Pons (tissue), 1 donor: ENCODE measurements around the gene USP40.

ENCODE experiments used
- DNase-seq: peaks from one replicate; pipeline ENCODE4 v3.0.0-alpha.2; 2016; ENCODE audit warnings: low spot score

The USP40 gene

DNA sequence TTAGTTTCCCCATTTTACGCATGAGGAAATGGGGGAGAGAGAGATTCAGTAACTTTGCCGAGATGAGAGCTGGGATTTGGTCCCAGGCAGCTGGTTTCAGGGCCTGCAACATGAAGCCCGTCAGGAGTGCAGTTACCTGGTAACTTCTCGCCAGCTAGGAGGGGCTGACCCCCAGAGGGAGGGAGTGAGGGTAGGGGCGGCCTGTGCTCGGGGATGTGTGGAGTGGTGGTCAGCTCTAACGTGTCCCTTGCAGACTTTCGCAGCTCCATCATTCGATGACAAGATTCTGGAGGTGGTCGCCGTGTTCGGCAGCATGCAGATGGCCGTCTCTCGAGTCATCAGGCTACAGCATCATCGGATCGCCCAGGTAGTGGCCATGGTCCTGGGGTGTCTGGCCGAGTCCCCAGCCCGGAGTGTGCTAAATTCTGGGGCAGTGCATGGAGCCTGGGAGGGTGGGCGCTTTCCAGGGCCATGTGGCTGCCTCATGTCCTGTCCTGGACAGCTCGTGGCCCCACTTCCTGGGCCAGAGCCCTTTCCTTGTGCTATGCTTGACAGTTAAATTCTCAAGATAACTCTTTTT lies 108.5 kb downstream of the USP40 start:
- no peak for DNase-seq

DNA sequence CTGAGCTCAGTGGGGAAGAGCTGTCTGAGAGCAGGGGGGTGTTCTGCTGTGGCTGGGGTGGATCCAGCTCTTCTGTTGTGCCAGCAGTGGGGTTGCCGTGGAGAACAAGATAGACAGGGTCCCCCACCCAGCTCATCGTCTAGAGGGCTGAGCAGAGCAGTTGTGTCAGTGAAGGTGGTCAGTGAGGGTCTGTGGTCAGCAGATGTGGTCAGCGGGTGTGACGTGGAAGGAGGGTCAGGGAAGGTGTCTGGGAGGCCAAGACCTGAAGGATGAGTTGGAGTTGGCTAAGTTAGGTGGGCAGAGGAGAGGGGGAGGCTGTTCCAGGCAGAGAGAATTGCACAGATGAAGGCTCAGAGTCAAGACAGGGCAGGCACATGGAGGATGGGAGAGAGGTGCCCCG lies 109.2 kb downstream of the USP40 start:
- DNase-seq: no peak

DNA sequence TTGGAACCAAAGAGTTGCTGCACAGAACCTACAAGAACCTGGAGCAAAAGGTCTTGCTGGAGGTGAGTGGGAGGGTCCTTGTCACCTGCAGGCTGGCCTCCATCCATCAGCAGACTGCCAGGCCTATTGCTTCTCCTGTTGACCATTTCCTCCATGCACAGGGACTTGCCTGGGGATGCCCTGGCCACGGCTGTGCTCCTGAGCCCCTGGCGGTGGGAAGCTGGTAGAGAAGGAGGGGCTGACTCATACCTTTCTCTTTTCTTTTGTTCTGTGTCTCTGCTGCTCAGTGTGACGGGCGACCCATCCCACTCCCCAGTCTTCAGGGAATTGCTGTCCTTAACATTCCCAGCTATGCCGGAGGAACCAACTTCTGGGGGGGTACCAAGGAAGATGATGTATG lies 109.6 kb downstream of the USP40 start:
- no peak for DNase-seq

DNA sequence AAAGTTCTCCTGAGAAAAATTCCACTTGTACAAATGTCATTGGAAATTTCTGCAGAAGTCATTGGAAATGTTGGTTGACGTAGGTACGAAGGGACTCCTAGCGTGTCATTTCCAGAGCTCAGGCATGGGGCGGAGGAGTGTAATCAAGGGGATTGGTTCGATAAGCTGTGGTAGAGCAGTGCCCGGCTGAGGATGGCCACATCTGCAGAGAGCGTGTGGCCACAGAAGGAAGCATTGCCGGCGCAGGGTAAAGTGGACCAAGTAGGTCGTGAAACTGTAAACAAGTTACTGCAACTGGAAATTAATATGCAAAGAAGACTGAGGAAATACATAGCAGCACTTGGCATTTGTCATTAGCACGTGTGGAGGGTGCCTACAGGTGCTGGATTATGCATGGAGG lies 110.5 kb downstream of the USP40 start:
- no peak for DNase-seq

DNA sequence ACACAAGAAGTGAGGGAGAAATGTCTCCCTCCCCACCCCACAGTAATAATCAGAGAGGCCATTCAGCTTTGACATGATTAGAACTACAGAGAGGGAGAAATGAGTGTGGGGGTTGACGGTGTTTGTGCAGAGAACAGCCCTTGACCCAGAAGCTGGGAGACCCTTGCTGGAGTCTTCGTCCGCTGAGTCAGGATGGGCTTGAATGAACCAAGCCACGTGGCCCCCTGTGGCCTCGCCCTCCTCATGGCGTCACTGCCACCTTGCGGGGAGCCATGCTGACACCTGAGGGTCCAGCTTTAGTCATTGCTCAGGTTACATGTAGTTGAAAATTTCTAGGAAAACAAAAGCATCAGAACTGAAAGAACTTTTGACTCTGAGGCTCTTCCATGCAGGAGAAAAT lies 111.1 kb downstream of the USP40 start:
- DNase-seq: no peak

DNA sequence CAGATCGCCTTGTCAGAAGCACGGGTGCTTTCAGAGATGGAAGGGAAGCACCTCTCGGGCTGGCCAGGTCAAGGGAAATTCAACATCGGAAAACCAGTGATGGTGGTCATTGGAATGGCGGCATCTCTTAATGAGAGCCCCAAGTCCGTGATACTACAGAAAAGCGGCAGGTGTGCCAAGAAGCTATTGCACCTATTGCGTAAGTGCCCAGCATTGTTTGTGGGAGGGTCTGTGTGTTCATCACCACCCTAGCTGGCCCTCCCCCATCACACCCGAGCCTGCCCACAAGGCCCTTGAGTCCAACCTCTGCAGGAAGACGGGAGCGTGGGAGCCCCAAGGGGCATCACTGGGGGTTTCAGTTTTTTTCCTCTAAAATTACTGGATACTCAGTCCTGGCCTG lies 111.6 kb downstream of the USP40 start:
- DNase-seq: no peak

DNA sequence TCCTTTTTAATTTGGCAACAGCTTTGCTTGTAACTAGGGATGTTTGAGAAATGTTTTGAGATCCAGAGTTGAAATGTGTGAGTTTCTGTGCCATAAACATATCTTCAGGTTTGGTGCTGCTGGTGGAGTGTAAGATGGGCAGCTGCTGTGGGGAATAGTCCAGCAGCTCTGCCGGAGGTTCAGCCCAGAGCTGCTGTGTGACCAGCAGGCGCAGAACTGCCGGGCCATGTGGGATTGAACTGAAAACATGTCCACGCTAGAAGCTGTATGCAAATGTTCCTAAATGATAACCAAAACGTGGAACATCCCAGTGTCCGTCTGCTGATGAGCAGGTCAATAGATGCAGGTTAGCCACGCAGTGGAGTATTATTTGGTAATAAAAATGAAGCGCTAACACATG lies 112.7 kb downstream of the USP40 start:
- no peak for DNase-seq

DNA sequence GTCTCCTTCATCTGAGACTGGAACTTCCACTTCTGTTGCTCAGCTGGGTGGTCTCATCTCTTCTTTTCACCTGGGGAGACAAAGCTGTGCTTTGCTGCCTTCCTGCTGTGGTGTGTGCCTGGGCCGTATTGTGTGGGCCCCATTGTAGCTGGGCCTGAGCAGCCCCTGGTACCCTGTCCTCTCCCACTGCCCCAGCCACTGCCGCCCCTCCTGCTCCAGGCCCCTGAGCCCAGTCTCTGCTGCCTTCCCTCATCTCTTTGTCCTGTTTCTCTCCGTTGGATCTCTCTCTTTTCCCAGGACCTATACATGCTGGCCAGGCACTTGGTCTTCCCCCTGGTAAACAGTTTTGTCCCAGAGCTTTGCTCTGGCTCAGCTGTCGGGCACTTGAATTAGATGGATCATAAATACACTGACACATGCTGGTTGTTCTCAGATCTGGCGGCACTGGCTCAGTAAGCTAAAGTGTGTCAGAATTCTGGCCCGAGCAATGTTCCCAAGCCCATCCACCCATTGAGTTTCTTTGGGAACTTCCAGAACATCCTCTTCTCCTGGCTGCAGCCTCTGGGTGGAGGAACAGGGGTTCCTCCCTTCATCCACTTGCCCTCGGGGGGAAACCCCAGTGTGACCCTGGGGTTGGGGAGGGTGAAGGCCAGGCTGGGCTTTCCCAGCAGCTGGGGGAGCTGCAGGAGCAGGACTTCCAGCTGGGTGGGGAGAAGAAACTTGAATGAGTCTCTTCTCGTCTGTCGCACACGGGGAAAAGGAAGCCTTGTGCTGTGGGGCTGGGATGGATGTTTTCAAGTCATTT lies 113.3 kb downstream of the USP40 start:
- DNase-seq: no peak

DNA sequence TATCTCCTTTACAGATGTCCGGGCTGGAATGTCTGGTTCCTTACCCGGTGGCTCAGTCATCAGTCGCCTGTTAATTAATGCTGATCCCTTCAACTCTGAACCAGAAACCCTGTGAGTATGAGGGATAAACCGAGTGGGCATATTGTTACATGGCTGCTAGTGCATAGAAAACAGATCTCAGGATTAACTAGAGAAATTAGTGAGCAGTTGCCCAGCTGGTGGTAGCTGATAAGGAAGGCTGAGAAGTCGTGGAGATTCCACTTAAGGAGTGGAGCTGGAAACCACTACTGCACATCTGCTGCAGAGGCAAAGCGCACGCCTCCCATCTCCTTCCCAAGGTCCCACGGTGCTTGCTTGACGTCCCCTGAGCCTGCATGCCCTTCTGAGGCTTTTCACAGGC lies 114.6 kb downstream of the USP40 start:
- no peak for DNase-seq

DNA sequence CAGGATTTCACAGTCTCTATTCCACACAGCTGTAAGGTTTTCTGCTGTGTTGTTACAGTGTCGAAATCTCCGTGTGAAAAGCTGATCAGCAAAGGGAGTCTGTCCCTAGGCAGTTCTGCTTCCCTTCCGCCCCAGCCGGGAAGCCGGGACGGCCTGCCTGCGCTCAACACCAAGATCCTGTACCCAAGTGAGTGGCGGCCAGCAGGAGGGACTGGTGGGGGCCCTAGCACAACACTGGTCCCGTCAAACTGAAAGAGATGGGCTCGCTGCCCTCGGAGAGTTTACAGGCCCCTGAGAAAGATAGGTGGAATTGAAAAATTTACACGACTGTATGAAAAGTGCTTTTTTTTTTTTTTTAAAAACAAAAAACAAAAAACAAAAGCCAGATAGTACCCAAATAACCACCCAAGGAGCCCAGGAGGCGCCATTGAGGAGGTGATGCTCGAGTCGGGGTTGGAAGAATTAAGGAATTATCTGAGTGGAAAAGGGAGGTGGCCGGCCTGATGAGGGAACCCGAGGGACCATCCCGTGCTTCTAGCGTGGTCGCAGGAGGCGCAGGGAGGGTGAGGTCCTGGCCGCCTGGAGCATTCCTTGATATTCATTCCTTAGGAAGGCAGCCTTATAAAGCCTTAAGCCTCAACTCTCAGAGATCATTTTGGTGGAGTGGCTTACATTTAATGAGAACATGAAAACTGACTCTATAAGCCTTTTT lies 115.6 kb downstream of the USP40 start:
- no peak for DNase-seq

DNA sequence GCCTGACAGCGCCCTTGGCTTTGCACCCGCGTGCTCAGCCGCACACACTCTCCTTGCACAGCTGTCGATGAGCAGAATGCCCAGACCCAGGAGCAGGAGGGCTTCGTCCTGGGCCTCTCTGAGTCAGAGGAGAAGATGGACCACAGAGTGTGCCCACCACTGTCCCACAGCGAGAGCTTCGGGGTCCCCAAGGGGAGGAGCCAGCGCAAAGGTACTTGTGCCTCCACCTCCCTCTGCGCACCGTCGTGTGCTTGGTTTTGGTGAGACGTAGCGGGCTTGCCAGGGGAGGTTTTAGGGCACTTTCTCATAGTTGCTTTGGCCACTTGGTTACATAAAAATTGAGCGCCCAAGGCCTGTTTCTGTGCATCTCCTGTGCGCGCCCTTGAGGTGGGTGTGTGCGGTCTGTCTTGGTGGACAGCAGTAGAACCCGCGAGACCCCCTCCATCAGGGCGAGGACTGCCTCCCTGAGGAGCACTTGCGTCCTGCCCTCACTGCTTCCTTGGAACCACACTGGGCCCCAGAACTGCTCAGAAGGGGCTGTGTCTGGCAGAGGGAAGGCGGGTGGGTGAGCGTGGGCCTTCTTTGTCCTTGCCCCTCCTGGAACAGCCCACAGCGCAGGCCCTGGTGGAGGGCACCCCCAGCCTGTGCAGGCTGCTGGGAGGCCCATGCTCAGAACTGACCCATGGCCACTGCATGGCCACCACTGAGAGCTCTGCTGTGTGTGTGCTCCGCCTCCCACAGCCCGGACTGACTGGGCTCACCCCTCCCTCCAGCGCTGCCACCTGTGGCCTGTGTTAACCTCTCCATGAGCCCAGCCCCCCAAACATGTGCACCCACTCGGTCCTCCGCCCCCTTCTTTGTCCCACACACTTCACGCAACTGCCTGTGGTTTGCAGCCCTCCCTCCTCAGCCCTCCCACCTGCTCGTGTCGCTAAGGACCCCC lies 116.4 kb downstream of the USP40 start:
- DNase-seq: no peak

DNA sequence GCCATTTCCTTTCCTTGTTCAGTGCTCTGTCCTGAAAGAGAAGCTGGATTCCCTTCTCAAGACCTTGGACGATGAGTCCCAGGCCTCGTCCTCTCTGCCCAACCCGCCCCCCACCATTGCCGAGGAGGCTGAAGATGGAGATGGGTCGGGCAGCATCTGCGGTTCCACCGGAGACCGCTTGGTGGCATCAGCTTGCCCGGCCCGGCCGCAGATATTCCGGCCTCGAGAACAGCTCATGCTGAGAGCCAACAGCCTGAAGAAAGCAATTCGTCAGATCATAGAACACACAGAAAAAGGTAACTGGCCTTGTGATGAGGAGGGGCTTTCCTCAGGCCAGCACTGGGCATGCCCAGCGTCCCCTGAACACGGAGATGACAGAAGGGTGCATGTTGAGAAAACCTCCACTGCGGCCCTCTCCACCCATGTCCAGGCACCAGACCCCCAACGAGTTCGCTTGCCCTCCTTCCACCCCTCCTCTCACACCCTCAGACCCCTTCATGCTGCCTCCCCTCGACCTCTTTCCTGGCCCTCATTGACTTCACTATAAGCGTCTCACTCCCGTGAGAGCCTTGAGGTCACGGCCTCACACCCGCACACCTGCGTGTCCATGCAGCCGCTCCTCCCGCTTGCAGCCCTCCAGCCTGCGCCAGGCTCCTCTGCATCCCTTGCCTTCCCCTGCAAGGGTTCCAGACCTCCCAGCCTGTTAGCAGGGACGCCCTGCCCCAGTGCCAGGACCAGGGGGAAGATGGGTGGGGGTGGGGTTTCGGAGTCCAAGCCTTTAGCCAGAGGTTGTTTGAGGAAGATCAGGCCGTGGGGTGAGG lies 117.3 kb downstream of the USP40 start:
- no peak for DNase-seq

DNA sequence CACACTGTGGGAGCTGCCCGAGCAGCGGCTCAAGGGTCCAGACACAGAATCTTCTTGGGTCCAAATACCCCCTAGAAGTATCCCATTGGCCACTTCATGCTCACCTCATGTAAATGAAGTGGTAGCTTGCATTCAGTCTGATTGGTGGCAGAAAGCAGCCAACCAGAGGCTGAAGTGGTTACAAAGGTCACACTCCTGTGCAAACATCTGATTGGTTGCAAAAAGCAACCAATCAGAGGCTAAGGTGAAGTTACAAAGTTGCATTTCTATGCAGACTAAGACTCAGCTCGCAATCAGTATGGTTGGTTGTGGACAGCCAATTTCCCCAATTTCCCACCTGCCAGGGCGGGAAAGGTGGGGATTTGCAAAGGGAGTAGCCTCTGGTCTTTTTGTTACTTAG lies 118.0 kb downstream of the USP40 start:
- no peak for DNase-seq

DNA sequence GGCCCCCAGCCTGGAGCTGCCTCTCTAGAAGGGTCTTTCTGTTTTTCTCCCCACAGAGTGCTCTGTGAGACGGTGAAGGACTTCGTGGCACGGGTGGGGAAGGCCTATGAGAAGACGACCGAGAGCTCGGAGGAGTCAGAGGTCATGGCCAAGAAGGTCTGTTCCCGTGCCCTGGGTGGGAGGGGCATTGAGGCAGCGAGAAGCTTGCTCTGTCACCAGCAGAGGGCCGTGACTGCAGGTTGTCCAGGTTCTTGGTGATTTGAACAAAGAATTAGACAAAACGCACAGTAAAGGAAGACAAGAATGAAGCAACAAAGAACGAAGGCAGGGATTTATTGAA lies 118.4 kb downstream of the USP40 start:
- DNase-seq: no peak

DNA sequence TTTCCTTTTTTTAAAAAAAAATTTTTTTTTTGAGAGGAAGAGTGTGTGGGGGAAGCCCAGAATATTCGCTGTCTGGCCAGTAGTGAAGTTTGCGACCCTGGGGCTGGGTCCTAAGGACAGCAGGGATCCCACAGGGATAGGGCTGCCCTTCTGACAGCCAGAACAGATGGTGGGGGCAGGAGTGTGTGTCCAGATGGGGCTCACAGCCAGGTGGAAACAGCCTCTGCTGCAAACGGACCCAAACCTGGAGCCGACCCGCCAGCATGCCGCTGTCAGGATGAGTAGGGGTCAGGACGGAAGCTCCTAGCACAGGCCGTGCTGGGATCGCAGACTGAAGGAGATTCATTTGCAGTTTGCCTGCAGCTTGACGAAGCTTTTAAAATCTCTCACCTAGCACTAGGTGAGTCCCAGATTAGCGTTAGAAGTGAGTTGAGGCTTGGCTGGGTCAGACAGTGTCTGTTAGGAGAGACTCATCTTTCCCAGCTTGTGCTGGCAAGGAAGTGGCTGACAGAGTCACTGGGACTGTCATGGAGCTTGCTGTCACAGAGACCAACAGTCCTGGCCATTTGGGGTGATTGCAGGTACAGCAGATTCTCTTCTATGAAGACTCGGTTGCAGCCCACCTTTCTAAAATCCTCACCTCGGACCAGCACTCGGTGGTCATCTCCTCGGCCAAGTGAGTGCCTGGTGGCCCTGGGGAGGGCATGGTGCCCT lies 118.9 kb downstream of the USP40 start:
- no peak for DNase-seq

DNA sequence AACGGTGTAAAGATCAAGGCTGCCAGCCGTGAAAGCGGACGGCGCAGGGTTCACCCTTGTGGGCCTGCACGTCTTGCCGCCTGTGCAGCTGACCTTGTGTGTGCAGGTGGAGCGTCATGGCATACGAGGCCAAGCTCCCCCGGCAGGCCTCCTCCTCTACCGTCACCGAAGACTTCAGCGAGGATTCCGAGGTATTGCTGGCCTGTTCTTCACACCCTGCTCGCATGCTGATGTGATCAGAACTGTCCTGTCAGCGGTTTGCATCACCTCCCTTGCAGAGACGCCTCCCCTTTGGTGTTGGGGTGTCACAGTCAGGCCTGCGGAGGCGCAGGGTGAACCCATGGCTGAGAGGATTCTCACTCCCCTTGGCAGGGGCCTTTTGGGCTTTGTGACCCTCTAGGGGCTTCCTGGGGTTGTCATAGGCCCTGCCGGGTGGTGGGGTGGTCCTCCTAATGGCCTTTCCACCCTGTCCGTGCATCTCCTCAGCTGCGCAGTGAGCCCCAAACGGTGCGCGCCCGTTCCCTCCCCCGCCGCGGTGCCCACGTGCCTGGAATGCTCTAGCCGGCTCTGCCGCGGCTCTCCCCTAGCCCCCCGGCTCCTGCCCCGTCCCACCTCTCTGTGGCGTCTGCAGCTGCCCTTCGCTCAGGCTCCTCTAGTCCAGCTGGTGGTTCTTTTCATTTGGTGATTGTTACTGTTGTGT lies 119.8 kb downstream of the USP40 start:
- DNase-seq: no peak

DNA sequence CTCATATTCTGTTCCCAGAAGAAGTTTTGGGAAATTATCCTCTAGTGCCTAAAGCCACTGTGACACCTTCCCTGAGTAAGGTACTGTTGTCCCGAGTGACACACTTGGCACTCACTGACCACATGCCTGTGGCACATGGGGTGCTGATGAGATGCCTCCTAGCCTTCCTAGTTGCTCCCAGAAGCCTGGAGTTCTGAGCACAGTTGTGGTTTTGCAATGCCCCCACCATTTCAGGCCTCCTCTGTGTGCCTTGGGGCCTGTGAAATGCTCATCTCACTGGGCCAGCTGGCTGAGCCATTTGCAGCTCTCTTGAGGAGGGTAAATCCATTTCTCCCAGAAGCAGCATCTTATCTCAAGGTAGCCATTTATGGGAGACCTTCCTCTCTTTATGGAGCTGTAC lies 120.5 kb downstream of the USP40 start:
- no peak for DNase-seq

DNA sequence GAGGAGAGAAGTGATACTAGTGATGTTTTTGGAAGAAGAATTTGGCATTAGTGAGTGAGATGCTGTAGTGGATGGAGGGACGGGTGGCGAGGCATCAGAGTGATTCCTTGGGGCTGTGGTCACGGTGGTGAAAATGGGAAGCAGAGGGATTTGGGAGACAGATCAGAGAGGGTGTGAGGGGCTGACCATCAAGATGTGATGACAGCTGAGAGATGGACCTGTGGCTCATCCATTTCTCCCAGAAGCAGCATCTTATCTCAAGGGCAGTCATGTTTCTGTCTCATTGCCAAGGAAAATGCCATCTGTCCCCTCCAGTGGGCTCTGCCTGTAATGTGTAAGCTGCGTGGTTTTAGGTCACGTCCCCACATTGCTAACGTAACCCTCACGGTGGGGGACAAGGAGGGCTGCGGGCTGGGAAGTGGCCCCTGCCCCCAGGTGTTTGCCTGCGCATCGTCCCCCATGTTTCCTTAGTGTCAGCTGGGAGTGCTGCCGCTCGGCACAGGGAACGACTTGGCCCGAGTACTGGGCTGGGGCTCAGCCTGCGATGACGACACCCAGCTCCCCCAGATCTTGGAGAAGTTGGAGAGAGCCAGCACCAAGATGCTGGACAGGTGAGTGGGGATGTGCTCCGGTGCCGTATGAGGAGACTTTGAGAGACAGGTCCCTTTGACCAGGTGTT lies 121.3 kb downstream of the USP40 start:
- no peak for DNase-seq

DNA sequence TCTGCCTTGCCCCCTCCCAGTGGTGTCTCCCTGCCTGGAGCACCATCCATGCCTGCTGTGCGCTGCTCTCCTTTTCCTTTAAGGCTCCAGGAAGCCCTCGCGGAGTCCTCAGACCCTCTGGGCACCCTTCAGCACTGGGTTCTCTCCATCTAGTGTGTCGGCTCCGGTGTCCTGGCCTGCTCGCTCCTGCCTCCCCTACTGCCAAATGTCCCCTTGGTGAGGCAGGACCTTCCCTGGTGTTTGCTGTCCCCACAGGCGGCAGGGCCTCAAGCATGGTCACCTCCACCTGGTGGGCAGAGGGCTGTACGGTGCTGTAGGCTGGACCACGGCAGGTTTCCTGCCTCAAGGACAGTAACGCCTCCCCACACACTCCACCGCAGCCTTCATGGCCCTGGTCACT lies 122.1 kb downstream of the USP40 start:
- DNase-seq: no peak
